GM18907 (cell line): ENCODE results near the gene KRTAP4-12.
"Not testable (repeated sequence)": the region's sequence is repeated elsewhere in the genome, so short reads cannot be mapped to it uniquely, and the experiment has no call there.

Source experiments
- ATAC-seq: cut with Tn5 transposase; IDR thresholded peaks from one replicate; pipeline ENCODE4 v1.9.1; 2021; ENCODE audit warnings: mild to moderate bottlenecking, moderate library complexity; ENCODE audit not compliant: unreplicated experiment

The KRTAP4-12 gene

DNA sequence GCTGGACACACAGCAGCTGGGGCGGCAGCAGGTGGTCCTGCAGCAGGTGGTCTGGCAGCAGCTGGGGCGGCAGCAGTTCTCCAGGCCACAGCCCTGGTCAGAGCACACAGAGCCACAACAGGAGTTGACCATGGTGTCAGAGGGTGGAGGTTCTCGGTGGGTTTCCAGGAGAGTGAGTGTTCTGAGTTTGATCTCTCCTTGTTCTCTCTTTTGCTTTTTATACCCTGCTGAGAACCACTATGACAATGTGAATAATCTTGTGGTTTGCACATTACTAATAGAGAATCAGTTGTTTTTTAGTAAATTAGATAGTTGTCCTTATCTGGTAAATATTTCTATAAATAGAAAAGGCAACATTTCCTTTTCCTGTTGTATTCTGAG is at the start of gene KRTAP4-12:
KRTAP4-12 (minus strand) TSS at position 192 of the 381 bp plus-strand sequence; CDS start at position 132, 60 bp downstream.
- ATAC-seq: not testable (repeated sequence)

DNA sequence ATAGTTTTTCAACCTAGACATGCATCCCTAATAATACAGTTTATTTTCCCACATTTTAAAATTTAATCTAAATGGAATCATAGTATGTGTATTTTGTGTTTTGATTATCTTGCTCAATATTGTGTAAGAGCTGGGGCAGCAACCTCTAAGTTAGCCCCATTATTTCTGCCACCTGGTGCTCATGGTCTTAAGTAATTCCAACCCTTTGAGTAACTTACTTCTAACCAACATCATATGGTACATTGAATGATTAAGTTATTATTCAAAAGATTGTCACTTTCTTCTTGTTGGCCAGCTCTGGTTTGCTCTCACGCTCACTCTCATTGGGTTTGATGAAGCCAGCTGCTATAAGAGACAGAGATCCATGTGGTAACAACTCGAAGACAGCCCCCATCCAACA is 47.9 kb upstream of the KRTAP4-12 start:
- ATAC-seq: no peak

DNA sequence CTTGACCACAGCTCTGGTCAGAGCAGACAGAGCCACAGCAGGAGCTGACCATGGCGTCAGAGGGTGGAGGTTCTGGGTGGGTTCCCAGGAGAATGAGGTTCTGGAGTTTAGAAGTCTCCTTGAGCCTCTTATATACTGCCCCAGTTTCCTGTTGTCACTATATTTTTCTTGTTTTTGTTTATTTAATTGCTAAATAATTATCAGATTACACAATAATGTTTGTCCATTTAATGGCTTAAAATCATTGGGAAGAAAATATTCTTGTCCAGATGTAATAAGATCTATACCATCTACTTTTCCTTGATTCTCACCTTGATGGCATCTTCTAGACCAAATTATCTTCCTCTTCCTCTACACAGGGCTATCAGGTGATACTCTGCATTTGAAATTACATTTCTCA is 44.1 kb upstream of the KRTAP4-12 start, which contains the start of gene KRTAP4-3:
KRTAP4-3 (minus strand) TSS at position 101 of the 400 bp plus-strand sequence; CDS start at position 52, 49 bp downstream.
- no peak for ATAC-seq

DNA sequence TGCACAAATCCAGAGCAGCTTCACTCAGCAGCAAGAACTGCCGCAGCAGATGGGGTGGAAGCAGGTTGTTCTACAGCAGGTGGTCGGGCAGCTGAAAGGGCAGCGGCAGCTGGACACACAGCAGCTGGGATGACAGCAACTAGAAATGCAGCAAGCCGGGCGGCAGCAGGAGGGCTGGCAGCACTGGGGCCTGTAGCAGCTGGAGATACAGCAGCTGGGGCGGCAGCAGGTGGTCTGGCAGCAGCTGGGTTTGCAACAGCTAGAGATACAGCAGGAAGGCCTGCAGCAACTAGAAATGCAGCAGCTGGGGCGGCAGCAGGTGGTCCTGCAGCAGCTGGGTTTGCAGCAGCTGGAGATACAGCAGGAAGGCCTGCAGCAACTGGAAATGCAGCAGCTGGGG is 43.6 kb upstream of the KRTAP4-12 start:
- ATAC-seq: no peak

DNA sequence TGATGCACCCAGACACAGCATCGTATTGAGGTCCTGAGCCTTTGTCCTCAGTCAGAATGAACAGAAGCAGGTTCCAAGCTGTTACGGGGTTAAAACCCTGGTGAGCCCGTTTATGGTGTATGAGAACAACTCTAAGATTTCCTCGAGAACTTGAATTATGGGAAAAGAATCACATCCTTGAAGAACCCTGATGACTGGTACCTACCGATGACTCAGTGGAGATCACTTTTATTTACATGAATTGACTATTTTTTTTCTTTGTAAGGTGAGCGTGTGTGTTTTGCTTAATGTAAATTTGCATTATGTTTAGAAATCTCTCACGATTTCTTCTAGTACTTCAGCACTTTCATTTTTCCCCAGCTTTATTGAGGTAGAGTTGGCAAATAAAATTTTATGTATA is 39.8 kb upstream of the KRTAP4-12 start:
- no peak for ATAC-seq

DNA sequence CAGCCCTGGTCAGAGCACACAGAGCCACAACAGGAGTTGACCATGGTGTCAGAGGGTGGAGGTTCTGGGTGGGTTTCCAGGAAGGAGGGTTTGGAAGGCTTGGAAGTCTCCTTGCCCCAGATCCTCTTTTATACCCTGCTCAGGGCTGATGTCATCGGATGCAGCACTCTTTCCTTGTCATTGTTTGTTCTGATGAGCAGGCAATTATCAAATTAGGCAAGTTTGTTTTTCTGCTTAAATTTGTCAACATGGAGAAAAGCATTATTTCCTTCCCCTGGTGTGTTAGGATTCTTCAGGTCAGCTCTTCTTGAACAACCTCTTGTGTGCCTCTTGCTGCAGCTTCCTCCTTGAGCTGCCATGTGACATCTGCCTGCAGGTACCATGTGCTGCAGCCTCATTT is 36.7 kb upstream of the KRTAP4-12 start, which contains the start of gene KRTAP4-4:
KRTAP4-4 (minus strand) TSS at position 101 of the 400 bp plus-strand sequence; CDS start at position 44, 57 bp downstream.
- no peak for ATAC-seq

DNA sequence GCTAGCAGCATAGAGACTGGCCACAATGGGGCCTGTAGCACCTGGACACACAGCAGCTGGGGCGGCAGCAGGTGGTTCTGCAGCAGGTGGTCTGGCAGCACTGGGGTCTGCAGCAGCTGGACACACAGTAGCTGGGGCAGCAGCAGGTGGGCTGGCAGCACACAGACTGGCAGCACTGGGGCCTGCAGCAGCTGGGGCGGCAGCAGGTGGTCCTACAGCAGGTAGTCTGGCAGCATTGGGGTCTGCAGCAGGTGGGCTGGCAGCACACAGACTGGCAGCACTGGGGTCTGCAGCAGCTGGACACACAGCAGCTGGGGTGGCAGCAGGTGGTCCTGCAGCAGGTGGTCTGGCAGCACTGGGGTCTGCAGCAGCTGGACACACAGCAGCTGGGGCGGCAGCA is 36.2 kb upstream of the KRTAP4-12 start:
- ATAC-seq: not testable (repeated sequence)

DNA sequence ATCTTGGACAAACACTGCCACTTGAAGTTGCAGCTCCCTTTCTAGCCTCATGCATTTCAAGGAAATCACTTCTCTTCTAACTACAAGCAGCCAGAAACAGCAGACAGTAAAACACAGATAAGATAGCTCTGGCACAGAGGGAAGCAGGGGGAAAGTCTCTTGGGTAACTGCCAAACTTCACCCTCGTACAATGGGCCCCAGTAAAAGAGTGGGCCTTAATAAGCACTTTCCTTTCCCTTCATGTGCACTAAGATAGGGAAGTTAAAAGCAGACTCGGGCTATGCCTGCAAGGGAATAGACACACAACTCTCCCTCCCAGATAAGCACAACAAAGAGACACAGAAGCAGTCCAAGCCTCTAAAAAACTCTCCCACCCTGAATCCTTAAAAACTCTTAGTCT is 29.9 kb upstream of the KRTAP4-12 start:
- no peak for ATAC-seq

DNA sequence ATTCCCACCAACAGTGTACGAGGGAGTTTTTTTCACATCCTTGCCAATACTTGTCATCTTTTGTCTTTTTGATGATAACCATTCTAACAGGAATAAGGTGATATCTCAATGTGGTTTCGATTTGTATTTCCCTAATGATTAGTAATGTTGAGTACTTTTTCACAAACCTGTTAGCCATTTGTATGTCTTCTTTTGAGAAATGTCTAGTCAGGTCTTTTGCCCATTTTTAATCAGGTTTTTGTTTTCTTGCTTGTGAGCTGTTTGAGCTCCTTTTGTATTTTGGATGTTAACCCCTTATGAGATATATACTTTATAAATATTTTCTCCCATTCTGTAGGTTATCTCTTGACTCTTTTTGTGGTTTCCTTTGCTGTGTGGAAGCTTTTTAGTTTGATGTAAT is 27.5 kb upstream of the KRTAP4-12 start:
- no peak for ATAC-seq

DNA sequence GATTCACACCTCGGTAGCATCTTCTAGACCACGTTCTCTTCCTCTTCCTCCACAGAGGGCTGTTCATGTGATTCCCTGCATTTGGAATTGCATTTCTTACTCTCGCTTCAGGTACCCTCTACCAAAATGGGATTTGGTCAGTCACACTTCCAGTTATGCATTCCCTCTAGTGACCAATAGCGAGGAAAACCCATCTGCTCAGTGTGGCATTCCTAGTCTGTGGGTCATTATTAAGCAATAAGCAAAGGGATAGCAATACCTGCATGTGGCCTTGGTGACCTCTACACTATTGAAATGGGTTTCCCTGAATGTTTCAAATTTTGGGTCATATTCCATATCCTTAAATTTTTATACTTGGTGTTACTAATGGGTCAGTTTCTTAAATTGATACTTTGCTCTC is 26.0 kb upstream of the KRTAP4-12 start:
- ATAC-seq: no peak

DNA sequence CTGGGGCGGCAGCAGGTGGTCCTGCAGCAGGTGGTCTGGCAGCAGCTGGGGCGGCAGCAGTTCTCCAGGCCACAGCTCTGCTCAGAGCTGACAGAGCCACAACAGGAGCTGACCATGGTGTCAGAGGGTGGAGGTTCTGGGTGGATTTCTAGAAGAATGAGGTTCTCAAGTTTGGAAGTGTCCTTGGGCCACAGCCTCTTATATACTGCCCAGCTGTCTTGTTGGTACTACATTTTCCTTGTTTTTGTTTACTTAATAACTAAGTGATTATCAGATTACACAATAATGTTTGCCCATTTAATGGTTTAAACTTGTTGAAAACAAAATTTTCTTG is 25.6 kb upstream of the KRTAP4-12 start, which contains the start of gene KRTAP4-5:
KRTAP4-5 (minus strand) TSS at position 174 of the 334 bp plus-strand sequence; CDS start at position 116, 58 bp downstream.
- ATAC-seq: no peak

DNA sequence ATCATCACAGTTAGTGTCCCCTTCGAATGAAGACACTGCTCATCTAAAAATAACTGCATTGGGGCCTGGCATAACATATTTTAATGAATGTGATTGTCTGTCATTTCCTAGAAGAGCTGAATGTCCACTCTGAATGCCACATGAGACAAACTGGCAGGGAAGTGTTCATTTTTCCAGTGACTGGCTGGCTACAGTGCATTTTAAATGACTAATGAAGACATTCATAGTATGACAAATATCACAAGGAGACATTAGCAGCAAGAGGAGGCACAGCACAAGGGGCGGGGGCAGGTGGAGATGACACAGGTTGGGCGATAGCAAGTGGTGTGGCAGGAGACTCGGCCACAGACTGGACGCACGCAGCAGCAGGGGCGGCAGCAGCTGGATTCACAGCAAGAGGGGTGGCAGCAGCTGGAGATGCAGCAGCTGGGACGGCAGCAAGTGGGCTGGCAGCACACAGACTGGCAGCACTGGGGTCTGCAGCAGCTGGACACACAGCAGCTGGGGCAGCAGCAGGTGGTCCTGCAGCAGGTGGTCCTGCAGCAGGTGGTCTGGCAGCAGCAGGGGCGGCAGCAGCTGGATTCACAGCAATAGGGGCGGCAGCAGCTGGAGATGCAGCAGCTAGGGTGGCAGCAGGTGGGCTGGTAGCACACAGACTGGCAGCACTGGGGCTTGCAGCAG is 25.1 kb upstream of the KRTAP4-12 start:
- ATAC-seq: not testable (repeated sequence)

DNA sequence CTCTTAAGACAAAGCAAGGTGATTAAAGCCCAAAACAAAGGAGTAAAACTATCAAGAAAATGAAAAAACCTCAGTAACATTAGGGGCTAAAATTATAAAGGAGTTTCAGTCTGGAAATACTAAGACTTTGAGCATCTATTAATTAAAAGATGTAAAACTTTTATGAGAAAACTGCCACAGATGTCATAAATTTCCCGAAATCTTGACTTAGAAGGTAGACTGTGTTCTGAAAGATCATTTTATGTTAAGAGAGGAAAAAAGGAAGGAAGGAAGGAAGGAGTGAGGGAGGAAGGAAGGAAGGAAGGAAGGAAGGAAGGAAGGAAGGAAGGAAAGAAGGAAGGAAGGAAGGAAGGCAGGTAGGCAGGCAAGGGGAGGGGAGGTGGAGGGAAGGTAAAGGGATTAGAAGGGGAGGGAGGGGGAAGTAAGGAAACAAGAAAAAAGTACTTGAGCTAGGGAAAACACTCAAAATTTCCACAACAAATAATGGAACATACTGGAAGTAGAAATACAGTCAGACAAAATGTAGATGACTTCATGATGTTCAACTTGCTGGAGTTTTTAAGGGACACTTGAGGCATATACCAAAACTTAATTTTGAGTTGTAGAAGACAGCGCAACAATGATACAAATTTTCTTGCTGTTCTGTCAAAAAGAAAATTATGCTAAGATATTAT is 23.7 kb upstream of the KRTAP4-12 start:
- ATAC-seq: no peak

DNA sequence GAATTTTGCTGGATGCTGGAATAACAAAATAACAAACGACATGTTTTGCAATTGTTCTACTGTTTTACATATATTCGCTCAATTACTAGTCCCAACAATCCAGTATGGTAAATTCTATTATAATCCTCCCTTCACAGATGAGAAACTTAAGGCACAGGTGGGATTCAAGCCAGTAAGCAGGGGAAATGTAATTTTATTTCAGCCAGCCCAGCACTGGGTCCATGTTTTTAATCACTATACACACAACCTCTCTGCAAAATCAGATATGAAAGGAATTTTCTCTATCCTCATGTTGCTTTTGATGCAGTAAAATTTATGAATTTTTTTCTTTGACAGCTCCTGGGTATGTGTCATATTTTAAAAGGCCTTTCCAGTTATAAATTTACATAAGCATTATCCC is 21.3 kb upstream of the KRTAP4-12 start:
- ATAC-seq: no peak

DNA sequence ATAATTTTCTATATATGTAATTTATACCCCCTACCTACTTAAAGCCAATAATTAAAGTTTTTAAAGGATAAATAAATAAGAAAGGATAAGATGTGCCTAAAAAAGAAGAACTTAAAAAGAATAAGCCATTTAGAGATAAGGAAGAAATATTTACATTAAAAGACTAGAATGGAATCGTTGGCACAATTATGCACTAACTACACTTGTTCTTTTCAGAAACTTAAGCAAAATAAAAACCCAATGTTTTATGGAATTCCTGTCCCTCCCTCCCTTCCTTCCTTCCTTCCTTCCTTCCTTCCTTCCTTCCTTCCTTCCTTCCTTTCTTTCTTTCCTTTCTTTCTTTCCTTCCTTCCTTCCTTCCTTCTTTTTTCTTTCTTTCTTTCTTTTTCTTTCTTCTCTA is 20.9 kb upstream of the KRTAP4-12 start:
- ATAC-seq: no peak

DNA sequence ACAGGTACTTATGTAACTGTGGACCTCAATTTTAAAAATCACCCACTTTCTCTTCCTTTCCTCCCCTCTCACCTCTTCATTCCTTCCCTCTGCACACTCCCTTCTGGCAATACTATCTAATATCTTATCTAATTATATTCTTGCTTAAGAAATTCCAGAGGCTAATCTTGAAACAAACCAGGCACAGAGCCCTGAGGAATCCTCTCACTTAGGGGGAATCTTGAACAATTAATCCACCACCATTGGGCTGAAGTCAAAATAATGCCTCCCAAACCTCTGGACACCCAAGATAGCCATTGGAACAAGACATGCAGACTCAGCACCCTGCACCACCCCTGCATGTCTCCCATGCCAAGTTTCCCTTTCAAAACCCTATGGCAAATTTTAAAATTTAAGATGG is 17.4 kb upstream of the KRTAP4-12 start:
- ATAC-seq: no peak

DNA sequence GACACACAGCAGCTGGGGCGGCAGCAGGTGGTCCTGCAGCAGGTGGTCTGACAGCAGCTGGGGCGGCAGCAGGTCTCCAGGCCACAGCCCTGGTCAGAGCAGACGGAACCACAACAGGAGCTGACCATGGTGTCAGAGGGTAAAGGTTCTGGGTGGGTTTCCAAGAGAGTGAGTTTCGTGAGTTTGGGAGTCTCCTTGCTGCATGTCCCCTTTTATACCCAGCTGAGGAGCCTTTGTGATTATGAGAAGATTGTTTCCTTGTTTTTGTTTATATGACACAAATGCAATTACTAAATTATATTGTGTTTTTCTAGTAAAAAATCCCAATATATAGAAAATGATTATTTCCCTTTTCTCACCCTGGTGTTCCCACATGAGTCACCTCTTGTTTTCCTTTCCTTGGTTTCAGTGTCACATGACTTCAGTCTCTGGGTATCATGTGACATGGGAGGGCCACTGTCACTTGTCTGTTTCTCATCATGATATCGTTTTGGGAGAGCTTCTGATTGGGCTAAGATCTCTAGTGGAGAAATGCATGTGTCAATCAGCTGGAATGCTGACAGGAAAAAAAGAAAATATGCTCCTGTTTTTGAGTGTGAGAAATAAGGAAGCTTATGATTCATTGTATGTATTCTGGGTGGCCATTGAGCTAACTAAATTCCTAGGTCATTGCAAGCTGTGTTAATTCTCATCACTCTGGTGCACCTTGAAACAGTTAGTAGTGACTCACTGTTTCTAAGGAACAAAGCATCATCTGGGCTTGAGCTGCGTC is 16.6 kb upstream of the KRTAP4-12 start, which contains the start of gene KRTAP4-6:
KRTAP4-6 (minus strand) TSS at position 185 of the 772 bp plus-strand sequence; CDS start at position 128, 57 bp downstream.
- ATAC-seq: no peak

DNA sequence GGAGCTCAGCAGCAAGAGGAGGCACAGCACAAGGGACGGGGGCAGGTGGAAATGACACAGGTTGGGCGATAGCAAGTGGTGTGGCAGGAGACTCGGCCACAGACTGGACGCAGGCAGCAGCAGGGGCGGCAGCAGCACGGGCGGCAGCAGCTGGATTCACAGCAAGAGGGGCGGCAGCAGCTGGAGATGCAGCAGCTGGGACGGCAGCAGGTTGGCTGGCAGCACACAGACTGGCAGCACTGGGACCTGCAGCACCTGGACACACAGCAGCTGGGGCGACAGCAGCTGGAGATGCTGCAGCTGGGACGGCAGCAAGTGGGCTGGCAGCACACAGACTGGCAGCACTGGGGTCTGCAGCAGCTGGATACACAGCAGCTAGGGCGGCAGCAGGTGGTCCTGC is 15.9 kb upstream of the KRTAP4-12 start:
- ATAC-seq: not testable (repeated sequence)

DNA sequence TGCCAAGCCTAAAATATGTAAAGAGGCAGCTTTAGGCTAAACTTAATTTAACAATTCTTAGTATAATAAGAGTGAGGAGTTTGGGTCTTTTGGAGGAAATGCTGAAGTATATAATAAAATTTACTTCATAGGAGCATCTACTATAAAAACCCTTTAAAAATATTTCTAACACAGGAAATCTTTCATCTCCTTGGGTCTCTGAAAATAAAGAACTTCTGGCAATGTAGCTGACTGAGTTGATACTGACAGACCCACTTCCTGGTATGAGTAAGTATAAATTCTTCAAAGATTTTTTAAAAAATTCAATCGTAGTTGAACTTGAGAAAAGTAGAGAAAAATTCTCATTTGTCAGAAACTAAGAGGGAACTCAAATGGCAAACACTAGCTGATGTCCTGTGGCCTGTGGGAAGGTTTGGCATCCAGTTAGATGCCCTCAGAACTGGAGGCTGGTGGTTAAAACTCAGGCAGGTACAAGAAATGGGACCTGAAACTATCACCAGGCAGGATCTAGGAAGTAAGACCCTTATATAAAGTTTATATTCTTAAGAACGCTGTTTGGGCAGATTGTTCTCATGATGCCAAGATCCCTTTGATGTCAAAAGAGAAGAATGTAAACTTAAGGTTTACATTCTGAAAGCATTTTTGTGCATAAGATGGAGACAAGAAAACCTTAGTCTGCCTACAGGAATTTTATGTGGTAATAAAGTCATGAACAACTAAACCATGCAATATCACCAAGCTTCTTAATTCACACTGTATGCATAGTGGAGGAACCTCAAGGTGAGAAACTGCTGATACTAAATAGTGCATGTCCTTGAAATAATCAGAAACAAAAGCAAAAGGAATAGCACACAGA is 10.1 kb upstream of the KRTAP4-12 start:
- ATAC-seq: no peak

DNA sequence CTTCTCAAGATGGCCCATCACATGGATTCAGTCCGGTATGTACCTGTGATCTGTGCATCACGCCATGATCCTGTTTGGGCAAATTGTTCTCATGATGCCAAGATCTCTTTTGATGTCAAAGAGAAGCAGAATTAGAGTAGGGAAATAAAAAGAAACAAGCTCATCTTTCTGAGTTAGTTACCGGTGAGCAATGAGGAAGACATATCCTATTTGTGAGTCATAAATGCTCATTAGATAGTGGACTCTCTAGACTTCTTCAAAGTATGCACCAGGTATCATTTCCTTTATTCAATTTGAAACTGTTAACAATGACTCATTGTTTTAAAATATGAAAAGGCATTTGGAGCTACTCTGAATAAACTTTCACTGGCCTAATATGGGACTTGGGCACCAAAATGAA is 8.0 kb upstream of the KRTAP4-12 start:
- no peak for ATAC-seq
